Skin of body (tissue), 1 donor: Measurements from ENCODE around the gene FAM9A. TPM values are rescaled to one million over a fixed set of nuclear protein-coding genes. Genes with fewer than 3 reads are reported as not detected.

ENCODE experiments used
- total RNA-seq: library from RNA; depleted of rRNA; stranded (reverse); fragments of >200 nt; gene quantifications from one replicate; pipeline ENCODE4 v1.2.3, GENCODE V29; 2014

The FAM9A gene
- total RNA-seq, 1 donor from 2014 or later, result not detected

Other genes starting within 250 kb of the FAM9A start
- 15.9 TPM for gene ANOS1, start 69.2 kb downstream of the FAM9A start, total RNA-seq
- not detected for gene FAM9B, start 232.7 kb upstream of the FAM9A start, total RNA-seq